HG03442 (cell line): Measurements from ENCODE around the gene RFX5.
"Not testable (repeated sequence)": the region's sequence is repeated elsewhere in the genome, so short reads cannot be mapped to it uniquely, and the experiment has no call there.

Source experiments
- ATAC-seq: cut with Tn5 transposase; IDR thresholded peaks from one replicate; pipeline ENCODE4 v1.9.1; 2021; ENCODE audit warnings: mild to moderate bottlenecking, moderate library complexity; ENCODE audit not compliant: unreplicated experiment

The RFX5 gene

DNA sequence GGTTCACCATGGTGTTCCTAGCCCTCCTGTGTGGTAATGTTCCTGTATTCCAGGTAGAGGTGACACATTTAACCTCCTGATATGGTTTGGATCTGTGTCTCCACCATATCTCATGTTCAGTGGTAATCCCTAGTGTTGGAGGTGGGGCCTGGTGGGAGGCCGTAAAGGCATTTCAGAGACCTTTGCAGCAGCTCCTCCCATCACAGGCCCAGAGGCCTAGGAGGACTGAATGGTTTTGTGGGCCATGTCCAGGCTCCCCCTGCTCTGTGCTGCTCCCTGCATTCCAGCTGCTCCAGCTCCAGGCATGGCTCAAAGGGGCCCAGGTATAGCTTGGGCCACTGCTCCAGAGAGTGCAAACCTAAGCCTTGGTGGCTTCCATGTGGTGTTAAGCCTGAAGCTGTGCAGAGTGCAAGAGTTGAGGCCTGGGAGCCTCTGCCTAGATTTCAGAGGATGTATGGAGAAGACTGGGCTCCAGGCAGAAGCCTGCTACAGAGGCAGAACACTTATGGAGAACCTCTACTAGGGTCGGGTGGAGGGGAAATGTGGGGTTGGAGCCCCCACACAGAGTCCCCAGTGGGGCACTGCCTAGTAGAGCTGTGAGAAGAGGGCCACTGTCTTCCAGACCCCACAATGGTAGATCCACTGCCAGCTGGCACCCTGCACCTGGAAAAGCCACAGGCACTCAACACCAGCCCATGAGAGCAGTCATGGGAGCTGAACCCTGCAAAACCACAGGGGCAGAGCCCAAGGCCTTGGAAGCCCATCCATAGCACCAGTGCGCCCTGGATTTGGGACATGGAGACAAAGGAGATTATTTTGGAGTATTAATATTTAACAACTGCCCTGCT lies 15.5 kb upstream of the RFX5 start:
- ATAC-seq: no peak

DNA sequence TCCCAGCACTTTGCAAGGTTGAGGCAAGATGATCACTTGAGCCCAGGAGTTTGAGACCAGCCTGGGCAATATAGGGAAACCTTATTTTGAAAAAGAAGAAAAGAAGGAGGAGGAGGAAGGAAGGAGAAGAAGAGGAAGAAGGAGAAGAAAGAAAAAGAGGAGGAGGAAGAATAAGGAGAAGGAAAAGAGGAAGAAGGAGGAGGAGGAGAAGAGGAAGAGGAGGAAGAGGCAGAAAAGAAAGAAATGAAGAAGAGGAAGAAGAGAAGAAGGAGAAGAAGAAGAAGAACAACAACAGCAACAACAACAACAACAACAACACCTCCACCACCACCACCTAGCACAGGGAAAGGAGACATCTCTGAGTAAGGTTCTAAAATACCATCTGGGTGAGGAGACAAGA lies 14.8 kb upstream of the RFX5 start:
- no peak for ATAC-seq

DNA sequence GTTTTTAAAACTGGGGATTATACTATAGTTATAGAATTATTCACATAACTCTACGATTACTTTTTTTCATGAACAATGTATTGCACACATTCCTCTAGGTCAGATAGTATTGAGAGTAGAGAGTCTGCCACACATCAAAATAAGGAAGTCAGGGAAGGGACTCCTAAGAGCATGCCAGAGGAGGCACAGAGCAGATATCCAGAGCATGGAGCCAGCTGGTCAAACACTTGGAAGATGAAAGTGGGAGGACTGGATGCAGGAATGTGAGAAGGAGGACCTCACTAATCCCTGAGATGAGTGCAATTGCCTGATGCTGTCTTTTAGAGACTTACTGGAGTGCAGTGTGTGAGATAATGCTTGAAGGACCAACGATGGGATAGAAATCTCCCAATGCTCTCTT lies 9.6 kb upstream of the RFX5 start:
- ATAC-seq: no peak

DNA sequence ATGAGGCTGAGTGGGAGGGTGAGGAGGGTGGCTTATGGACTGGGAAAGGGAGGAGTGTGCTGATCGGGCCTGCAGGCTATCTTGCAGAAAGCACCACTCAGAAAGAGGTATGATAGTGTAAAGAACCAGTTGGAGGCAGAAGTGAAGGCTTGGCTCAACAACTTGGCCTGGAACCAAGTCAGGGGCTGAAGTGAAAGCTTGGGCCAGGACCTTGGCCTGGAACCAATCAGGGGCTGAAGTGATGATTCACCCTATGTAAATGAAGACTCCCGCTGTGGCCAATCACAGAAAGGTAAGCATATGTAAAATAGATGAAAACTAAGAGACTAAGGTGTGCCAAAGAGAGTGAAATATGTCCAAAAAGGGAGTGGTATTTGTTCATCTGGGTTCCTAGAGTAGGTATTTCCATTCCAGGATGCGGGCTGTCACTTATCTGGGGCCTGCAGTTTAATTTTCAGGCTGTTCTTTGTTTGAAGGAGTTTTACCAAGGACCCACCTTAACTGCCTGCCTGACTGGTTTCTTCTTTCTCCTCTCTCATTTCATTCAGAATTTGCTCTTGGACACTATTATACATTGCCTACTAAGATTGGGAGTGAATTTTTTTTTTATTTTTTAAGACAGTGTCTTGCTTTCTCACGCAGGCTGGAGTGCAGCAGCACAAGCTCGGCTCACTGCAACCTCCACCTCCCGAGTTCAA lies 5.1 kb upstream of the RFX5 start:
- ATAC-seq: no peak

DNA sequence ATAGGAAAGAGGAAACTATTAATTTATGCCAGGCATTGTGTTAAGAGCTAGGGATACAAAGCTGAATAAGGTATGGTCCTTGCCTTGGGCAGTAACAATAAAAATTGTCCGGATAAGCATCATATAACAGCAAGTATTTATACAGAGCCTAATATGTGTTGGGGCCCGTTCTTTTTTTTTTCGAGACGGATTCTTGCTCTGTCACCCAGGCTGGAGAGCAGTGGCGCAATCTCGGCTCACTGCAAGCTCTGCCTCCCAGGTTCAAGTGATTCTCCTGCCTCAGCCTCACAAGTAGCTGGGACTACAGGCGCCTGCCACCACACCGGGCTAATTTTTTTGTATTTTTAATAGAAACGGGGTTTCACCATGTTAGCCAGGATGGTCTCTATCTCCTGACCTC lies 3.3 kb upstream of the RFX5 start:
- ATAC-seq: not testable (repeated sequence)

DNA sequence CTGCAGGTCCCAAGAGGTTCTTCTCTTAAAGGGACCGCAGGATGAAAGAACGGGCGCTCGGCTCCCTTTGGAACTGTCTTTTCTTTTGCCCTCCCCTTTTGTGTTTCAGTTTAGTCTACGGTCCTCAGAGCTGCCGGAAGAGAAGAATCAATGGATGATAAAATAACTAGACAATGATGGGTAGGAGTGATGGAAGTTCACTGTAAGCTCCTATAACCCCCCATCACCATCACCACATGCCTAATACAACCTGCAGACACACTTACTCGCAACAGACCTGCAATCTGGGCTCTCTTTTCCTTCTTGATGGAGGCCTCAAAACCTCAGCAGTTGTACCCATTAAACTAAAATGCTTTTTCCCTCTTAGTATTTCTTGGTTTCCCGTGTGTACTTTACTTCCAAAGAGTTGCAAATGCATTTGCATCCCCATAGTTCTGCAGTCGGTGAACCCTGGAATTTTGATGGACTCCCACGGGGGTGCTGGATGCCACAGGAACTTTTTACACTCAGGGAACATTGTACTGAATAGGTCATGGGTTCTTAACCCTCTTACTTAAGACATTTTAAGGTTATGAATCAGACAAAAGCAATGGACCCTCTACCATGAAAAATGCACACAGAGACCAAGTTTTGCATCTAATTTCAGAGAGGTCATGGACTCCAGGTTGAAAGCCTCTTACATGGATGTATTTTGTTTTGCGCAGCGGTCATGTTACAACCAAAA lies 633 bp upstream of the RFX5 start:
- no peak for ATAC-seq

DNA sequence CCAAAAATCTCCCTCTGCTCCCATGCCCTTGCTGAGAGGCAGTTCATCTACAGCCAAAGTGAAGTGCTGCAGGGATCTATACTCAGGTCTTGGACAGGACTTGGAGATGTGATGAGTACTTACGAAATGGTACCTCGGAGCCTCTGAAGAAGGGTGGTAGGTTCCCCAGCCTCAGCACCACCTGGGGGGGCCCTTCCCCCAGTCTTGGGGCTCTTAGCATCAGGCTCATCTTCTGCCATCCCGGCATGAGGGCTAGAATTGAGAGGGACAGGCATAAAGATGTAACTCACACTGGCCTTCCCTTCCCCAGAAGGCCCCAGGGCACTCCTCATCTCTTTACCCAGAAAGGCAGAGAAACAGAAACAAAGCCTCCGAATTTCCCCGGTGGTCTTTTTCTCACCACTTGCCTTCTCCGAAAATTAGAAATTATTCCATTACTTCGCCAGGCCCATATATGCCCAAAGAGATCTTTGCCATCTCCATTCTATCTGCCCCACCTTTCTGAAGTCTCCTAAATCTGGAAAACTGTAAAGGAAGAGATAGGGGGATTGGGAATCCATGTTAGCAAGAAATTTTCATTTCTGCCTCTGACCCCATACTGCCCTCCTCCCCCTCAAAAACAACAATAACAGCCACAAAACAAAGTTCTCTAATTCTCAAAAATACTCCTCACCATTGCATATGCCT lies 827 bp downstream of the RFX5 start:
- ATAC-seq: no peak

DNA sequence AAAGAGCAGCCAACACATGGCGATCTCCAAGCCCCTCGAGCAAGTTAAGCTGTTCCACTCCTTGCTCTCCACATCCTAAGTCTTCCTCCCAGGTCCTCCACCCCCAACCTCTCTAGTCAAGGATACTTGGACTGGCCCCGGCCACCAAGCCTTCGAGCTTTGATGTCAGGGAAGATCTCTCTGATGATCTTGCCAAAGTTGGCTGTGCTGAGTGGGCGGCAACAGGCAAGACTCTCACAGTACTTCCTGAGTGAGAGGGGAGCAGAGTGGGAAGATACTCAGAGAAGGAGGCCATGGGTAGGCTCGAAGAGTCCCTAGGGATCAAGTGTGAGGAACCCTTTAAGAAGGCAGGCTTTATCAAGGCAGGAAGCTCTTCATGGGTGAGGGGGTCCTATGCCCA lies 2.8 kb downstream of the RFX5 start:
- no peak for ATAC-seq

DNA sequence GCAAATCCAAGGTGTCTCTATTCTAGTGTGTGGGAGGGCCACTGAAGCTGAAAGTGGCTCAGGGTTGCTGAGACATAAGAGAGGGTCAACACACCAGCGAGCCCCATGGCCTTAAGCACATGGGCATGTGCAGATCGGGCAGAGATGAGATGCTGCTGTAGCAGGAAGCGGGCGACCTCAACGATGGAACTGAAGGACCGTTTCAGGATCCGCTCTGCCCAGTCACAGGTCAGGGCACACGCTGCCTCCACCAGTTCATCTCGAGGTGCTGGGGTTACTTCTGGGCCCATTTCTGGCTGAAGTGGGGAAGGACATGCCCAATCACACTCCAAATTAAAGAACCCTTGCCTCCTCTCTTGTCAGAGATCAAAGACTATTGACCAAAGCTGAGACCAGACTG lies 3.5 kb downstream of the RFX5 start:
- ATAC-seq: no peak

DNA sequence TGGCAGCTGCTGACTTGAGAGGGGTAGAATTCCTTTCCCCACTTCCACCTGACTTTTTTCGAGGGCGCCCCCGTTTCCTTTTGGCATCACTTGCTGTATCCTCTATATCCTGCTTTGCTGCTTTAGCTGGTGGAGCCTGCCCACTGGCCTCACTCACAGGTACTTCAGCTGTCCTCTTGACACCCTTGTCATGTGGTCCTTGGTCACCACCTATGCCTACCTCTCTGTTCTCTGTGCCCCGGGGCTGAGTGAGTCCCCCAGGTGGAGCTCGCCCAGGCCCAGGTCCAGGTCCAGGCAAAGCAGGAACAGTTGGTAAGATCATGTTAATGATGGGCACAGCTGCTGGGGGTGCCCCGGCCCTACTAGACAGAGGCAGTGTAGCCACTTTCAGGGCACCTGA lies 4.5 kb downstream of the RFX5 start:
- ATAC-seq: no peak

DNA sequence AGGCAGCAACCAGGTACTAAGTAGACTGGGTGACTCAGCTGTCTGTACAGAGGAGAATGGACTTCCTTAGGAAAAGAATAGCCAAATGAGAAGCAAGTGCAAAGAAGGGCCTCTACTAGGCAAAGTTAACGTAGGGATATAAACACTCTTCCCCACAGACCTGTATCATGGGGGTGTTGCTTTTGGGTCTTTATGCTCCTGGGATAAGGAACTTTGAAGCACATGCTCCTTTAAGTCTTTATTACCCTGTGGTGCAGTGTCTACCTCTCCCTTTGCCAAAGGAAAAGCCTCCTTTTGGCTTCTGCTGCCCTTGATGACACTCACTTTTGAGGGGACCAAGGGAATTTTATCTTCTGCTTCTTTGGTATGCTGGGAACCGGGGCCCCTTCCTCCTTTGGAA lies 5.0 kb downstream of the RFX5 start:
- ATAC-seq: no peak

DNA sequence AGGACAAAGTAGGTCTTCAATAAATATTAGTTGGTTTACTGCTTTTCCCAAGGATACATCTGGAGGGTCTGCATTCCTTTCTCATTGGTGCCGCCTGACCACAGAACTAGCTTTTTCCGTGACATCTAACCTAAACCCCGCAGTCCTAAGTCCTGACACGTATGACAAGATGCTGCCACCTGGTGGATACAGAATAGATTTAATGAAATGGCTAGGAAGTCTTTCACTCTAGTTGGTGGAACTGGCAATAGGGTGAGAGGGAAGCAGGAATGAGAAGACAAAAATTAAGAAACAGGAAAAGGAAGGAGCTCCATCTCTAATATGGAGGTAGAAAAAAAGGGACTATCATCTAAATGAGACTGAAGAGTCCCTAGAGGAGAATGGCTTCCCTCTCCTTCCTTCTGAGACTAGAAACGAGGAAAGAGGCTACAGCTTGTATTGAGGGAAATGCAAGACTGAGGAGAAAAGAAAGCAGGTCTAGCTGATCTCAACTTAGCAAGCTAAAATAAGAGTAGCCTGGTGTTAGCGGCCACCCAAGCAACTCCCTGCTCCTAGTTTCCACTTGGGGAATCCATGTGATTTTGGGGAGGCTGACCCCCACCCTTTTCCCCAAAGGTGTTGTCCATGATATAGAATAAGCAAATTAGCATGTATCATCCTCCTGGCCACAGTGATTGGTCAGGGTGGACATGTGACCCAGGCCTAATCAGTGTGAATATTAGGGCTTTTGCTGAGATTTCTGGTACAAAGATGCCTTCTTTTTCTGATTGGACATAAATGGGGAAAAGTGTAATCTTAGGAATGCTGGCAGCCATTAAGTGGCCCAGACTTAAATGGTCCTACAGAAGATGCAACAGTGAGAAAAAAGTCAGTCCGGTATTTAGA lies 5.9 kb downstream of the RFX5 start:
- no peak for ATAC-seq

DNA sequence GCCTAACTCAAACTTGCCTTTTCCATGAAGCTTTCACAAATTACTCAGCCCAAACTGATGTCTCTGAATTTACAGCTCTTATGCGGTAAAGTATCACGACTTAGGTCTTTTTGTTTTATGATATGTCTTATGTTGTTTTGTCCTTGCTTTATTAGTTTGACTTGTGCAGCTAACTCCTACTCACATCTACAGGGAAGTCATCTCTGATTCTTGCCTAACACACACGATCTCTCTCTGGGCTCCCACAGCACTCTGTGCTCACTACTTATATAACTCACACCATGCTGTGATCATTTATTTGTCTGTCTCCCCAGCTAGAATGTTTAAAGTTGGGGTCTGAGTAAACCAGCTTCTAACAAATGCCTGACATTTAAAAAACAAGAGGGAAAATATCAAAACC lies 10.5 kb downstream of the RFX5 start:
- no peak for ATAC-seq

DNA sequence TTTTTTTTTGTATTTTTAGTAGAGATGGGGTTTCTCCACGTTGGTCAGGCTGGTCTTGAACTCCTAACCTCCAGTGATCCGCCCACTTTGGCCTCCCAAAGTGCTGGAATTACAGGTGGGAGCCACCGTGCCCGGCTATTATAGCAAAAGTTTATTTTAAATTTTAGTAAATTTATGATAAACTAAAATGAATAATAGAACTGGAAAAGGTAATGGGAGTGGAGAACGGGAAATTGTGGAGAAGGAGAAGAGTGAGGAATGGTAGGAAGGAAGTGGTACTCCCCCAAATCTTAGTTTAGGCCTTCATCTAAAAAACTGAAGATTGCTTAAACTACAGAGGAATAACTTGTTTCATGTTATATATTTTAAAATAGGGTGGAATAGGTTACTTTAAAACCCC lies 12.2 kb downstream of the RFX5 start:
- ATAC-seq: no peak

DNA sequence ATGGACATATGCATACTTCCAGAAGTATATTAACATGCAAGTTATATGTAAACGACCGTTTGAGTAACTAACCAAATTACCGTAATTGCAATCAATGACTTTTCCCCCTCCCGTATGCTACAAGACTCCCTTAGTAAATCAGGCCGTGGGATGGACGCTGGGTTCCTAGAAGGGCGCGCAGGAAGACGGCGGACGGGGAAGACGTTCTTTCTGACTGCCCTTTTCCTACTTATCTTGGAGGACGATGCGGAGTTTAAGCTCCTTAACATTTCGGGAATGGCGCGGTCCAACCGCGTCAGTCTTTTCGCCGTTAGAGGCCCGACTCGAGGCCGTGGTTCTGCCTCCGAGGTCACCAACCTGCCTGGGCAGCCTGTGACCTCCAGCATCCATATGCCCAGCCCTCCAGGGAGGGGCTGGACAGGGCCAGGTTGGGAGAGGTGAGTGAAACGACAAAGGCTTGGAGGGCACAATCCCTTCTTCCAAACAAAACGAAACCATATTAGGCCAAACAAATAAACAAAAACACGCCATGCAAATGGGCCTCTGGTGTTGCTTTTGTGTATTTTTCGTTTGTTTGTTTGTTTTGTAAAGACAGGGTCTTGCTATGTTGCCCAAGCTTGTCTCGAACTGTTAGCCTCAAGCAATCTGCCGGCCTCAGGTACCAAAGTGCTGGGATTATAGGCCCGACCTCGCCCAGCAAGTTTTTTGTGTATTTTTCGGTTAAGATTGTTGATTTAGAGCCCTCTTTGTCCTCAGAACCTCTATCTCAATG lies 19.0 kb downstream of the RFX5 start:
- peak; percentile 10 for ATAC-seq

DNA sequence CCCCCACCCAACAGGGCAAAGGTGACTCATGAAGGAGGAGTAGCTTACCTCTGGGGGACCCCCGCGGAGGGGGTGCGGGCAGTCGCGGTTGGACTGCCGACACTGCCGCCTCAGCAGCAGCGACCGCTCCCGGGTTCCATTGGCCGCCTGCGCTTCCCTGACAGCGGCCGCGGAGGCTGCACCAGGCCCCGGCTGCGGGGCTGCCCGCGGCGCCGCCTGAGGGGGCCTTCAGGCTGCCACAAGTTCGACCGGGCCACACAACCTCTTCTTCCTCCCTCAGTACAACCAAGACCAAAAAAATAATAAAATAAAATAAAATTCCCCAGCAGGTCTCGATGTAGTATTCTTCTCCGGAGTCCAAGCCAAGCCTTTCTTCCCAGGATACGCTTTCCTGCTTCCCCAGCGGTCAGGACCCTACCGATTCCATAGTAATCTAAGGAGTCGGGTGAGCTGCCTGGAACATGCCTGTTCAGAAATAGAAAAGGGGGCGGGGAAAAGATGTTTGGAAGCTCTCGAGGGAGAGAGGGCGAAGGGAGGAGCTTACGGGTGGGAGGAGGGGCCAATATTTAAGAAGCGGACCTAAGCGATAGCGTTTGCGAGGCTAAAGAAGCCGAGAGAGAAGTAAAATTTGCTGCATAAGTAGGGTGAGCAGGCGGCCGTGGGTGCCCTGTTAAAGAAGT lies 19.7 kb downstream of the RFX5 start, which contains the start of gene PI4KB:
PI4KB (minus strand) TSS at position 194 of the 680 bp plus-strand sequence. CDS start 10,935 bp downstream, outside the sequence.
- peak; percentile 60 for ATAC-seq

DNA sequence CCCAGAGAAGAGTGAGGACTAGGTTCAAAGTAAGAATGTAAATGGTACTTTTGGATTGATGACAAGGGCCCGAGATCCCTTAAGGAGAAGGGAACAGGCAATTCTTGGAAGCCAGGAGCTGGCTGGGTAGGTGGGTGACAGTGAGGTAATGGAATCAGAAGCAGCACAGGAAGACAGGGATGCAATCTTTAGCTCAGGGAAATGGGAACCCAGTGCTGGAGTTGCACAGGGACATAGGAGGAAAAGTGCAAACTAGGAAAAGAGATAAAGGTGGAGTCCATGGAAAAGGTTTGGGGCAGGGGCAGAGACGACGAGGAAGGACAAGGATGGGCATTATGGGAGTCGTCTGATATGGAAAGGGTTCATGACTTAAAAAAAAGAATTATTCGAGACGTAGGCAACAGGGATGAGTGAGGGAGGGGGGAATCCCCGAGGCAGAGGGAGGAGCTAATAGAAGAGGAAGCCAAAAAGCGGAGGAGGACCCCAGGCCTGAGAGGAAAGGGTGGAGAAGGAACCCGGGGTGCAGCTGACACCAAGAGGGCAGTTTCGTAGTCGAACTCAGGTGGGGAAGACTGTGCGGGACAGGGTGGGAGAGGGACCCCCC lies 20.3 kb downstream of the RFX5 start:
- ATAC-seq: peak; percentile 42

DNA sequence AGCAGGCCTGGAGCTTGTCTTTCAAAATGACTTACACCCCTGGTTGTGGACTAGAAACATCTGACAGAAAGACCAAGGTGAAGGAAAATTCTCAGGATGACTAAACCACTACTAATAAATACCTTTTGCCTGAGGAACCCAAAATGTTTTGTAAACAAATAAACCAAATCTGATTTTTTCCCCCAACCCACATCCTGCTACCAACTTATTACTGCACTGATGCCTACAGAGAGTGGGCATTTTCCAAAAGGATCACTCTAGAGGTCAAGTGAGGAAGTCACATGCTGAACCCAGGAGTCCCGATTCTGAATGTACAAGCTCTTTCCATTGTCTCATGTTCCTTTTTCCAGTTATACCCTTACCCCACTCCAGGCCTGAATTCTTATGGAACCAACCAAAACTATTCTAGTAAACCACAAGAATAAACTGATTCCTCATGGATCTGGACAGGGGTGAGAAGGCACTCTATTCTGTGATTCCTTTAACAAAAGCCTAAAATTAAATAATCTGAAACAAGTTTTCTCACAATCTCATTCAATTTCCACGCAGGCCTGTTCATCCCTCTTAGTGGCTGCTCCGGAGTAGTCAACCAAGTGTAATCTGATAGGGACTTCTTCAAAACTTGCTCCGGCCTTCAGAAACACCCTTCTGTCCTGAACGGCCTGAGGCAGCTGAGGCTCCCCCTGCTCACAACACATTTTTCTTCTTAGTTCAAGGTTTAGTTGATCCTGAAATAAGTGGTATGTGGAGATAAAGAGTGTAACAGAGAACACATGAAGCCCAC lies 21.2 kb downstream of the RFX5 start:
- no peak for ATAC-seq
